HG02763 (cell line): ENCODE measurements around the gene KIF23.
"Not testable (repeated sequence)": the region's sequence is repeated elsewhere in the genome, so short reads cannot be mapped to it uniquely, and the experiment has no call there.

Source experiments
- ATAC-seq: cut with Tn5 transposase; IDR thresholded peaks from one replicate; pipeline ENCODE4 v1.9.1; 2021; ENCODE audit warnings: mild to moderate bottlenecking, moderate library complexity; ENCODE audit not compliant: unreplicated experiment

KIF23 gene

GRCh38 chr15:69434238-69434637, 20.1 kb downstream of the KIF23 start:
- ATAC-seq, result no peak

- no peak for ATAC-seq
These were observed 20.5 kb downstream of the KIF23 start for GRCh38 chr15:69434679-69435078.

GRCh38 chr15:69435985-69436384, 21.8 kb downstream of the KIF23 start:
- ATAC-seq, result no peak

- no peak for ATAC-seq
These were observed 22.8 kb downstream of the KIF23 start for GRCh38 chr15:69436951-69437350.

GRCh38 chr15:69439623-69440022, 25.5 kb downstream of the KIF23 start:
- ATAC-seq, result no peak

- peak; percentile 56 for ATAC-seq
These were observed 29.0 kb downstream of the KIF23 start for GRCh38 chr15:69443032-69443611.

GRCh38 chr15:69444686-69445085, 30.5 kb downstream of the KIF23 start:
- no peak for ATAC-seq

GRCh38 chr15:69446953-69447352, 32.8 kb downstream of the KIF23 start:
- no peak for ATAC-seq

- not testable (repeated sequence) for ATAC-seq
These were observed 36.1 kb downstream of the KIF23 start for GRCh38 chr15:69450221-69450620.

- no peak for ATAC-seq
These were observed 37.0 kb downstream of the KIF23 start for GRCh38 chr15:69450968-69451695.

- ATAC-seq, result peak; percentile 34
These were observed 38.0 kb downstream of the KIF23 start for GRCh38 chr15:69451951-69452691.

GRCh38 chr15:69452692-69453521, 38.8 kb downstream of the KIF23 start, which contains the start of gene RPLP1:
Gene RPLP1, plus strand, starts transcription at chr15:69452818. Its CDS starts 131 bp downstream, at chr15:69452949.
- ATAC-seq, result peak; percentile 82

GRCh38 chr15:69454953-69455352, 40.8 kb downstream of the KIF23 start:
- no peak for ATAC-seq

- ATAC-seq, result no peak
These were observed 42.3 kb downstream of the KIF23 start for GRCh38 chr15:69456208-69457166.

- no peak for ATAC-seq
These were observed 43.4 kb downstream of the KIF23 start for GRCh38 chr15:69457304-69458280.

GRCh38 chr15:69459066-69459465, 44.9 kb downstream of the KIF23 start:
- ATAC-seq, result no peak

GRCh38 chr15:69460481-69460880, 46.3 kb downstream of the KIF23 start:
- no peak for ATAC-seq

GRCh38 chr15:69462030-69462492, 47.9 kb downstream of the KIF23 start:
- ATAC-seq, result no peak
